Measurements from ENCODE around the gene ZNF75A. TPM values are rescaled to one million over a fixed set of nuclear protein-coding genes. Genes with fewer than 3 reads are reported as not detected.
A peak's percentile ranks its signal among the peaks of the same experiment; 100 is the strongest.

ZNF75A gene
- total RNA-seq, 4 donors from 2014 or later: 36.5 to 61.5 (median 45.7) TPM

DNA sequence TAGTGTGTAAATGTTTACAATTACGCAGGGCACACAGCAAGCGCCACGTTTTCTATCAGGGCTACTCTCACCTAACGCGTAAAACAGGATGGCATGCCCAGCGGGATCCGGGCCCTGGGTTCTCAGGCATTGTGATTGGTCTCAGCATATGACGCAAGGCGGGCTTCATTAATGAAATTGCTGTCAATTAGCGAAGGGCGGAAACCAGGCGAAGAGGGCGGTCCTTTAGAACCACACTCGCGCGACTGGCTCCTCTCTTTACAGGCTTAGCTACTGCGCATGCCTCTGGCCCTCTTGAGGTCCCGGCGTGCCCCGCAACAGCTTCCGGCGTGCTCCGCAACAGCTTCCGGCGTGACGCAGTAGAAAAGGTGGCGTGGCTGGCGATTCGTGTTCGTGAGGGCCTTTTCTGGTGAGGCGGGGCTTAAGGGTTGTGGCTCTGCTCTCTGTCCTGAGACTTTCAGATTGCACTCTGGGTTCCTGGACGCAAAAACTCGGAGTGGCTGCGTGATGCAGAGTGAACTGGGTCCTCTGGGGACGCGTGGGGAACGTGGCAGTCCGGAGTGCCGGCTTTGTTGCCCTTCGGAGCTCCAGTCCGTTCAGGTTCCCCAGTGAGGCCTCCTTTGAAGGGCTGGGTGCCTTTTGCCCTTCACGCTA lies 59.6 kb downstream of the ZNF75A start:
- WGBS, 2 donors: 18 to 24% methylated on average over 31 to 40 of the region's 42 CpGs
- H3K27me3 ChIP-seq: no peaks in the 10 kb centered on the region
- intact Hi-C loops (cut with DNase I): no loop called here
- no peaks in the 10 kb centered on the region for H3K9me3 ChIP-seq
- H3K4me3 ChIP-seq (replicated peaks in 1 of 3): peak overlapping the region in 2 of 3 donors; percentile 29 to 57
- no peaks in the 10 kb centered on the region for H3K36me3 ChIP-seq
- H3K27ac ChIP-seq: peak overlapping the region; percentile 27 to 63 (median 56)
- peak; percentile 93 to 94 for DNase-seq
- peak in 1 of 2 donors; percentile 59 for TF ChIP-seq POLR2A (IDR thresholded peaks at IDR 0.05)
- TF ChIP-seq, protein P1, sequence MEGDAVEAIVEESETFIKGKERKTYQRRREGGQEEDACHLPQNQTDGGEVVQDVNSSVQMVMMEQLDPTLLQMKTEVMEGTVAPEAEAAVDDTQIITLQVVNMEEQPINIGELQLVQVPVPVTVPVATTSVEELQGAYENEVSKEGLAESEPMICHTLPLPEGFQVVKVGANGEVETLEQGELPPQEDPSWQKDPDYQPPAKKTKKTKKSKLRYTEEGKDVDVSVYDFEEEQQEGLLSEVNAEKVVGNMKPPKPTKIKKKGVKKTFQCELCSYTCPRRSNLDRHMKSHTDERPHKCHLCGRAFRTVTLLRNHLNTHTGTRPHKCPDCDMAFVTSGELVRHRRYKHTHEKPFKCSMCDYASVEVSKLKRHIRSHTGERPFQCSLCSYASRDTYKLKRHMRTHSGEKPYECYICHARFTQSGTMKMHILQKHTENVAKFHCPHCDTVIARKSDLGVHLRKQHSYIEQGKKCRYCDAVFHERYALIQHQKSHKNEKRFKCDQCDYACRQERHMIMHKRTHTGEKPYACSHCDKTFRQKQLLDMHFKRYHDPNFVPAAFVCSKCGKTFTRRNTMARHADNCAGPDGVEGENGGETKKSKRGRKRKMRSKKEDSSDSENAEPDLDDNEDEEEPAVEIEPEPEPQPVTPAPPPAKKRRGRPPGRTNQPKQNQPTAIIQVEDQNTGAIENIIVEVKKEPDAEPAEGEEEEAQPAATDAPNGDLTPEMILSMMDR (IDR thresholded peaks at IDR 0.05): no peak
- H3K4me1 ChIP-seq: no peaks in the 10 kb centered on the region

Other genes with a start within 250 kb of the ZNF75A start
- 10 to 100 TPM; 24.0 to 53.6 (median 28.9) TPM for gene IL32, start 239.9 kb upstream of the ZNF75A start, total RNA-seq
- not detected for gene ZSCAN10, start 206.2 kb upstream of the ZNF75A start, total RNA-seq
- 10 to 100 TPM; 18.5 to 28.9 (median 19.6) TPM for gene ZNF205, start 192.9 kb upstream of the ZNF75A start, total RNA-seq
- 10 to 100 TPM in 1 of 4 donors, 1 to 10 TPM in 3; 5.2 to 10.2 (median 8.7) TPM for gene ZNF213, start 170.5 kb upstream of the ZNF75A start, total RNA-seq
- gene OR1F1, start 117.3 kb upstream of the ZNF75A start, total RNA-seq: not detected
- gene ZNF200, start 70.3 kb upstream of the ZNF75A start, total RNA-seq: 10 to 100 TPM in 2 of 4 donors, 1 to 10 TPM in 2; 6.4 to 10.8 (median 9.4) TPM
- 1 to 10 TPM in 1 of 4 donors, under 1 TPM in 3; 0.22 to 2.2 (median 0.54) TPM for gene MEFV, start 48.9 kb upstream of the ZNF75A start, total RNA-seq
- gene ZNF263, start 22.0 kb upstream of the ZNF75A start, total RNA-seq: 10 to 100 TPM; 44.6 to 62.2 (median 60.6) TPM
- gene TIGD7, start 67 bp upstream of the ZNF75A start, total RNA-seq: 10 to 100 TPM in 3 of 4 donors, 1 to 10 TPM in 1; 8.6 to 16.2 (median 12.7) TPM
- 1 to 10 TPM in 2 of 4 donors, under 1 TPM in 1, not detected in 1; 0.68 to 2.0 (median 1.1) TPM for gene OR2C1, start 50.4 kb downstream of the ZNF75A start, total RNA-seq
- 10 to 100 TPM; 12.0 to 20.2 (median 15.4) TPM for gene ZSCAN32, start 95.5 kb downstream of the ZNF75A start, total RNA-seq
- gene ZNF174, start 95.7 kb downstream of the ZNF75A start, total RNA-seq: 10 to 100 TPM; 12.1 to 16.7 (median 16.1) TPM
- gene ZNF597, start 138.0 kb downstream of the ZNF75A start, total RNA-seq: 1 to 10 TPM; 2.7 to 6.8 (median 4.3) TPM
- gene NAA60, start 138.2 kb downstream of the ZNF75A start, total RNA-seq: 10 to 100 TPM; 22.7 to 42.2 (median 31.0) TPM
- not detected for gene C16orf90, start 190.0 kb downstream of the ZNF75A start, total RNA-seq
- gene CLUAP1, start 195.5 kb downstream of the ZNF75A start, total RNA-seq: 10 to 100 TPM; 24.6 to 31.6 (median 29.4) TPM

Measured in thyroid gland (tissue), 4 donors.